Omental fat pad (tissue), 4 donors: Measurements from ENCODE around the gene DEFB121. TPM values are rescaled to one million over a fixed set of nuclear protein-coding genes. Genes with fewer than 3 reads are reported as not detected.

Experiments
- ATAC-seq: fragments of 150-250 bp; one replicate; pipeline ENCODE4 v1.9.1; 2016; ENCODE audit warnings: mild to moderate bottlenecking, moderate library complexity; ENCODE audit not compliant: low FRiP score
- DNase-seq: peaks from one replicate; pipeline ENCODE4 v3.0.0-alpha.2; 2019; ENCODE audit warnings: low spot score
- CTCF ChIP-seq, 3 donors: fragments of 450-650 bp; IDR thresholded peaks; one replicate each; pipeline ENCODE4 v1.5.1; 2016 to 2017; ENCODE audit warnings: antibody characterized with exemption in 3 of 3, mild to moderate bottlenecking in 3 of 3, moderate library complexity in 2 of 3
- small RNA-seq: library from RNA; depleted of rRNA; stranded (forward); fragments of <200 nt; gene quantifications from one replicate; pipeline ENCODE3, GENCODE V24; 2016
- total RNA-seq, 4 donors: library from RNA; depleted of rRNA; stranded (reverse); fragments of >200 nt; gene quantifications; one replicate each; pipeline ENCODE4 v1.1.0, GENCODE V29; 2016

The DEFB121 gene
- total RNA-seq, 4 donors from 2014 or later: not detected

- no peak for DNase-seq
- no peak for TF ChIP-seq CTCF (IDR thresholded peaks at IDR 0.05)
- no peak for ATAC-seq
Measured at GRCh38 chr20:31363295-31363694, 42.7 kb downstream of the DEFB121 start.

GRCh38 chr20:31355981-31356380 lies 50.0 kb downstream of the DEFB121 start:
- no peak for ATAC-seq
- no peak for DNase-seq
- TF ChIP-seq CTCF (IDR thresholded peaks at IDR 0.05): no peak

Small RNA genes within 50 kb of the gene (small RNA-seq; reads per million reads assigned to genes)
- gene DEFB117: not detected
- not detected for gene RF00561
- not detected for gene RNA5SP480

Other genes with a start within 250 kb of the DEFB121 start
- gene DEFB115, start 148.6 kb downstream of the DEFB121 start, total RNA-seq: not detected
- gene DEFB116, start 97.6 kb downstream of the DEFB121 start, total RNA-seq: not detected
- gene DEFB118, start 37.6 kb downstream of the DEFB121 start, total RNA-seq: not detected
- not detected for gene DEFB119, start 15.6 kb downstream of the DEFB121 start, total RNA-seq
- gene DEFB123, start 34.4 kb upstream of the DEFB121 start, total RNA-seq: not detected
- 1 to 10 TPM in 1 of 4 donors, not detected in 3; 2.7 TPM for gene DEFB124, start 68.9 kb upstream of the DEFB121 start, total RNA-seq
- gene REM1, start 69.1 kb upstream of the DEFB121 start, total RNA-seq: 10 to 100 TPM in 1 of 4 donors, 1 to 10 TPM in 2, not detected in 1; 1.6 to 12.3 (median 4.0) TPM
- gene HM13, start 108.2 kb upstream of the DEFB121 start, total RNA-seq: 100 to 1,000 TPM in 1 of 4 donors, 10 to 100 TPM in 3; 59.7 to 113 (median 83.4) TPM
- gene ID1, start 199.1 kb upstream of the DEFB121 start, total RNA-seq: 100 to 1,000 TPM; 437 to 878 (median 612) TPM
- gene COX4I2, start 231.7 kb upstream of the DEFB121 start, total RNA-seq: 10 to 100 TPM in 1 of 4 donors, 1 to 10 TPM in 2, not detected in 1; 1.0 to 17.0 (median 1.8) TPM